Skeletal muscle tissue (tissue), 4 donors: ENCODE measurements around the gene IP6K1. TPM values are rescaled to one million over a fixed set of nuclear protein-coding genes. Genes with fewer than 3 reads are reported as not detected.

Source experiments
- H3K27ac ChIP-seq: one replicate; pipeline ENCODE4 v1.7.0; 2013; ENCODE audit warnings: mild to moderate bottlenecking, low read depth, low read length, inconsistent platforms
- H3K27me3 ChIP-seq, 3 donors: one replicate each; pipeline ENCODE4 v1.7.0; 2013; ENCODE audit warnings: low read length in 3 of 3; ENCODE audit not compliant: control insufficient read depth in 3 of 3, insufficient read depth in 3 of 3
- H3K36me3 ChIP-seq, 3 donors: one replicate each; pipeline ENCODE4 v1.7.0; 2013; ENCODE audit warnings: low read length in 3 of 3; ENCODE audit not compliant: control insufficient read depth in 3 of 3, insufficient read depth in 3 of 3
- H3K4me1 ChIP-seq, 3 donors: one replicate each; pipeline ENCODE4 v1.7.0; 2013; ENCODE audit warnings: low read length in 3 of 3, mild to moderate bottlenecking in 3 of 3; ENCODE audit not compliant: control insufficient read depth in 3 of 3, insufficient read depth in 3 of 3
- H3K4me3 ChIP-seq, 3 donors: one replicate each; pipeline ENCODE4 v1.7.0; 2013; ENCODE audit warnings: low read length in 3 of 3
- H3K9ac ChIP-seq, 3 donors: one replicate each; pipeline ENCODE4 v1.7.0; 2013; ENCODE audit warnings: low read length in 3 of 3, mild to moderate bottlenecking in 3 of 3, moderate library complexity in 2 of 3, low read depth in 1 of 3
- H3K9me3 ChIP-seq, 3 donors: one replicate each; pipeline ENCODE4 v1.7.0; 2013; ENCODE audit warnings: low read length in 3 of 3; ENCODE audit not compliant: control insufficient read depth in 3 of 3
- total RNA-seq: library from RNA; depleted of rRNA; stranded (reverse); fragments of >200 nt; gene quantifications from one replicate; pipeline ENCODE4 v1.2.3, GENCODE V29; 2014
- donor health status: Osteomylitis.

Gene IP6K1
- total RNA-seq, 1 donor from 2014 or later, result 23.5 TPM

DNA sequence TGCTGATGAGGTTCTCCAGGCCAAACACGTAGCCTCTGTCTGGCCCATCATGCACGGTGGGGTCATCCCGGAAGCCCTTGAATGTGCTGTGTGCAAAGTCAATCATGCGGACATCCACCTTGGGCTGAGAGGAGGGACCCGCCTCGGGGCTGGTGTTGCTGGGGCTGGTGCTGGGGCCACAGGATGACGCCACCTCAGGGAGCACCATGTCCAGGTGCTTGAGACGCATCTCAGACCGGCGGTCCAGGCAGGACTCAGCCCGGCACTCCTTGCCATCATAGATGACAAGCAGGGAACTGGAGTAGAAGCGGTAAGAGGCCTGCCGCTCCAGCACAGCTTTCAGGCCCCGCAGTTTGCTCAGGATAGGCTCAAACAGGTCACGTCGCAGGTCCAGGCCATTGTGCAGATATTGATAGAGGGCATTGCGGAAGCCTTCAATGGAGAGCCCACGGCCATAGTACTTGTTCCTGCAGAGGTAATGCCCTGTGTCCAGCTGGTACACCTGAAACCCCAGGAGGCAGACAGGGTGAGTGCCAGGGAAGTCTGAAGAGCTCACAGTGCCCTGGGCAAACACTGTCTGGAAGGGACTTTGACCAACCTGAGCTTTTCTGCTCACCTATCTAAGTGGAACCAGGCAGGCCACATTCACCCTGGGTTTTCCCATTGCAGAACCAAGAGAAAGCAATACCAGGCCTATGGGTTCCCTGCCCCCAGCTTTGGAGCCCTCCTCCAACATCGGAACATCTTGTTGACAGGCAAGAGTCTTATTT lies 59.0 kb downstream of the IP6K1 start:
- H3K36me3 ChIP-seq, result peaks cover 37 to 45% (median 45%) of the 10 kb centered on the region in 3 donors

DNA sequence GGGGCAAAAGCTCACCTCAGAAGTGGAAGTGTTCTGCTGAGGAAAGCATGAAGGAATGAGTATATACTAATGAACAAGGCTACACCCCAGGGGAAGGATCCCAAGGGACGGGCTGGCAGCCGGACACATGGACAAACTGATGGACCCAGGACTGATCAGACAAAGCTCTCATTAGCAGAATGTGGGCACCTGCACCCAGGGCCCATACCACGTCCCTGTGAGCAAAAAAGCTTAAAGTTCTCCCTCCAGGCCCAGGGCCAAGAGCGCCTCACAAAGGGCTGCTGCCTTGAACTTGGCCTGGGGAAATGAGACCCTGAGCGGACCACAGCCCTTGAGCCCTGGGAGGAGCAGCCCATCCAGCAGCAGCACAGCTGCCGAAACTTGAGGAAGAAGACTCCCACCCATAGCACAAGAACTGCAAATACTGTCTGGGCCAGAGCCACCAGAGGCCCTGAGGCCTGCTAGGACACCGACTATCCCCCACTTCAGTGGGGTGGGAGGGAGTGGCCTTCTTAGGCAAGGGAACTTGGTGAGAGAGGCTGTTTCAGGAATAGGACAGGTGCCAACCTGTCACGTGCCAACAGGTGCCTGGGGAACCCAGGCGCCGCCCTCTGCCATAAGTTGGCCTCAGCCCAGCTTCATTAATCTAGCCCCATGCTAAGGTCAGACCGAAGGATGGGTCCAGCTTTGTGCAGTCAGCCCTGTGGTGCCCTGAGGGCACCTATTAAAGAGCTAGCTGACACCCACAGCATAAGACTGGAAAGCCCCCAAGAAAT lies 60.2 kb downstream of the IP6K1 start:
- Histone ChIP-seq H3K36me3 (peaks cover 47 to 50% (median 48%) of the 10 kb centered on the region in 3 donors), H3K27ac (peak overlapping the region; percentile 96), H3K9ac (peak overlapping the region in 2 of 3 donors; percentile 21 to 92), H3K9me3 (no peaks in the 10 kb centered on the region), H3K4me1 (peaks cover 20 to 45% (median 27%) of the 10 kb centered on the region in 3 donors), H3K27me3 (no peaks in the 10 kb centered on the region), H3K4me3 (no peak overlapping the region)

More for the DNA sequence above, 59.0 kb downstream of the IP6K1 start:
- no peak overlapping the region for H3K27ac ChIP-seq
- peak overlapping the region in 1 of 3 donors; percentile 8 for H3K9ac ChIP-seq
- no peaks in the 10 kb centered on the region for H3K27me3 ChIP-seq
- peaks cover 20 to 35% (median 26%) of the 10 kb centered on the region in 3 donors for H3K4me1 ChIP-seq
- H3K9me3 ChIP-seq, result no peaks in the 10 kb centered on the region
- H3K4me3 ChIP-seq, result no peak overlapping the region

DNA sequence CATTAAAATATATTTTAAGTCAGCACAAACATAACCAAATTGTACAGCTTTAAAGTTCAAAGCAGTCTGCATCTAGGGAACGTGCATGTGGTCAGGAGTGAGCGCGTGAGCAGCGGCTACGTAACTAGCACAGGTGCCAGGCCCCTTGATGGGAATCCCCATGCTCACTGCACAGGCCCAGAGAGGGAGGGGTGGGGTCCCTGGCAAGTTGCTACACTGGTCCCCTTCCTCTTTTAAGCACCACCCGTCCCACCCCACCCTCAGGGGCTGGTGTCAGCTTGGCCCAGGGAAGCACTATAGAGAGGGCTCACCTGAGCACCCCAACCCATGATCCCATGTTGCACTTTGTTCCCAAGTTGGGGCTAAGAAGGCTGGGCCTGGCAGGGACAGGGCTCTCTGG lies 61.8 kb downstream of the IP6K1 start:
- Histone ChIP-seq H3K36me3 (peaks cover 50 to 53% (median 51%) of the 10 kb centered on the region in 3 donors), H3K9me3 (no peaks in the 10 kb centered on the region), H3K27ac (peak overlapping the region; percentile 96), H3K4me3 (peak overlapping the region; percentile 79 to 83 (median 80)), H3K27me3 (no peaks in the 10 kb centered on the region), H3K9ac (peak overlapping the region; percentile 76 to 92 (median 86)), H3K4me1 (peaks cover 23 to 59% (median 40%) of the 10 kb centered on the region in 3 donors)

DNA sequence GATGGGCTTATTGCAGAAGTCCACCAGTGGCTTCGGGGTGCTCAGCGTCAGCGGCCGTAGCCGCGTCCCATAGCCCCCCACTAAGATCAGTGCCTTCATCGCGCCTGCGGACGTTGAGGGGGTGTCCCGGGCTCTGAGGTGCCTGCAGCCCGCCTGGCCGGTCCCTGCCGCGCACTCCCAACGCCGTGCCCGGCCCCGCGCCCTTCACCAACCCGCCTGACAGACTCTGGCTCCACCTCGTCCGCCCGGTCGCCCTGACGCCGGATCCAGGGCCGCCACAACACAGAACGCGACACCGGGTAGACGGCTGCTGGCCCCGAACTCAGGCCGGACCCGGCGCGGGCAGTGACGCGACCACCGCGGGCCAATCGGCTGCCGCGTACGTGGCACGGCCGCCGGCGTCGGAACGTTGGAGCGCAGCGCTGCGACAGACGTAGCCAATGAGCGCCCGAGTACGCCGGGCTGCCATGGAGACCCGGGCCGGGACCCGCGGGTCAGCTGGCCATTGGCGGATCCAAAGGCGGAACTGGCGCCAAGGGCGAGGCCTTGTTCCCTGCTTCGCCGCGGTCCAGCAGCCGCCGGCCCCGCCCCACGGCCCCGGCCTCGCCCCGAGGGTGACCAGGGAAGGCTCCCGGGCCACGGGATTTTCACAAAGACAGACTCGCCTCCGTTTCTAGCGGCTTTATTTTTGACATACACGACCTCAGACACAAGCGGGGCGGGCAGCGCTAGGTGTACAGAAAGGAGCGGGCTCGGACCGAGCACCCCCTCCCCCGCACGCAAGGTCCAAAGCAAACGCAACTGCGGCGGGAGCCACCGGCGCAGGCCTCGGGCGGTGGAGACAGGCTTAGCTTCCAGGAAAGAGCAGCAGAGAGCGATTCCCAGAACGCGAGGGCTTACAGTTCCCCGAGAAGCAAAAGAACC lies 62.5 kb downstream of the IP6K1 start, which contains the start of gene GMPPB:
GMPPB (minus strand) TSS at position 324 of the 924 bp plus-strand sequence; CDS start at position 99, 225 bp downstream.
- H3K9ac ChIP-seq, result peak within 1 kb of the TSS; percentile 90 to 96 (median 96)
- peak within 1 kb of the TSS; percentile 96 for H3K27ac ChIP-seq
- H3K27me3 ChIP-seq, result no peaks in the 10 kb centered on the region
- no peaks in the 10 kb centered on the region for H3K9me3 ChIP-seq
- H3K4me3 ChIP-seq, result peak within 1 kb of the TSS; percentile 90 to 98 (median 96)
- peaks cover 50 to 53% (median 51%) of the 10 kb centered on the region in 3 donors for H3K36me3 ChIP-seq
- H3K4me1 ChIP-seq, result peaks cover 29 to 65% (median 45%) of the 10 kb centered on the region in 3 donors

DNA sequence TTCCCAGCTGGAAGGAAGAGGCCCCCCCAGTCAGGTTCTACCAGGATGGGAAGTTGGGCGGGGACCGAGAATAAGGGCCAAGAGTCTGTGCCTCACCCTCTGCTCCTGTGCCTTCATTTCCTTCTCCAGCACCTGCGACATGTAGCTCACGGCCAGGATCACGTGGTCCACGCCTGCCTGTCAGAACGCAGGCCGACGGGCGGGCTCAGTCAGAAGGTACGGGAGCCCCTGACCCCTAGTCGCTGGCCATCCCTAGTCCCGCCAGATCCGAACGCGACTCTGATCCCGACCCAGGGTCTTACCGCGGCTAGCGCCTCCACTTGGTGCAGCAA lies 63.1 kb downstream of the IP6K1 start:
- peak overlapping the region; percentile 90 to 96 (median 96) for H3K9ac ChIP-seq
- no peaks in the 10 kb centered on the region for H3K27me3 ChIP-seq
- peak overlapping the region; percentile 96 for H3K27ac ChIP-seq
- H3K4me1 ChIP-seq, result peaks cover 35 to 71% (median 51%) of the 10 kb centered on the region in 3 donors
- H3K4me3 ChIP-seq, result peak overlapping the region; percentile 90 to 98 (median 96)
- H3K9me3 ChIP-seq, result no peaks in the 10 kb centered on the region
- peaks cover 51 to 57% (median 52%) of the 10 kb centered on the region in 3 donors for H3K36me3 ChIP-seq

DNA sequence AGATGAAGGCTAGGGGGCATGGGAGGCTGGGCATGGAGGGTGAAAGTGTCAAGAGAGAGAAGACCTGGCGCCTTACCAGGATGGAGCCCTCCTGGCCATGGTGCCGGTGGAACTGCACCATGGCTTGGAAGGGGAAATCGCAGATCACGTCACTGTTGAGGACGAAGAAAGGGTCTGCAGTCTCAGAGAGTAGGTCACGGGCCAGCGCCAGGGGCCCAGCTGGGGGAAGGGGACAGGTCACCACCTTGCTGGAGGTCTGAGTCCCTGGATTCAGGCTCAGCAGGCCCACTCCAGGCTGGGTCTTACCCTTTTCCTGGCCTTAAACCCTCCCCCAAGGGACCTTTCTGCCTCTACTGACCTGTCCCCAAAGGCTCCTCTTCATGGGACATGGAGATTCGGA lies 63.4 kb downstream of the IP6K1 start:
- peak overlapping the region; percentile 90 to 96 (median 96) for H3K9ac ChIP-seq
- peak overlapping the region; percentile 90 to 98 (median 96) for H3K4me3 ChIP-seq
- H3K36me3 ChIP-seq, result peaks cover 49 to 55% (median 50%) of the 10 kb centered on the region in 3 donors
- H3K4me1 ChIP-seq, result peaks cover 39 to 74% (median 55%) of the 10 kb centered on the region in 3 donors
- H3K9me3 ChIP-seq, result no peaks in the 10 kb centered on the region
- no peaks in the 10 kb centered on the region for H3K27me3 ChIP-seq
- H3K27ac ChIP-seq, result peak overlapping the region; percentile 96

DNA sequence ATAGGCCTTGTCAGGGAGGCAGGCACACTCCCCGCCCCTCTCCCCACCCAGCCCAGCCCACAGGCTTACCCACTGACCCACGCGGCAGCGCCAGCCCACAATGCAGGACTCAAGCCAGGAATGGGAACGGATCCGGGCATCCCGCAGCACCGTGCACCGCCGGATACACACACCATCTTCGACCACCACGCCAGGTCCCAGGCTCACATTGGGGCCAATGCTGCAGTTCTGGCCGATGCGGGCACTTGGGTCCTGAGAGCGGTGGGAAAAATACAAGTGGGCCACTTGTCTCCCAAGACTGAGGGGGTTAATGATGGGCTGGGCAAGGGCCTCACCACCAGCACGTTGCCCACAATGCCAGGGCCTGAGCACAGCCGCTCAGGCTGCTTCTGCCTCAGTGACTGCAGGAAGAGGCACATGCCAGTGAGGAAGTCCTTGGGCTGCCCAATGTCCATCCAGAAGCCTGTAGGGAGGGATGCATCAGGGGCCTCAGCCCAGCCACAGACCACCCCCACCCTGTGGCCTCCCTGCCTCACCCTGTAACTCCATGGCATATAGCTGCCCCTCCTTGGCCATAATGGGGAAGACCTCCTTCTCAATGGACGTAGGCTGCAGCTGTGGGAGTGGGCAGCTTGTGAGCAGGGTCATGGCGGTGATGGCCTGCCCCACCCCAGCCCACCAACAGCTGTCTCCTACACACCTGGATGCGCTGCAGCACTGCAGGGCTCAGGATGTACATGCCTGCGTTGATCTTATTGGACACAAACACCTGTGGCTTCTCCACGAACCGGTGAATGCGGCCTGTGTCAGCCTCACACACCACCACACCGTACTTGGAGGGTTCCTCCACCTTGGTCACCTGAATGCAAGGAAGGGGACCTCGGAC lies 64.2 kb downstream of the IP6K1 start:
- H3K27ac ChIP-seq, result peak overlapping the region; percentile 96
- peaks cover 44 to 47% (median 45%) of the 10 kb centered on the region in 3 donors for H3K36me3 ChIP-seq
- H3K9ac ChIP-seq, result peak overlapping the region in 2 of 3 donors; percentile 90 to 96
- H3K9me3 ChIP-seq, result no peaks in the 10 kb centered on the region
- peaks cover 43 to 74% (median 59%) of the 10 kb centered on the region in 3 donors for H3K4me1 ChIP-seq
- peak overlapping the region in 2 of 3 donors; percentile 90 to 98 for H3K4me3 ChIP-seq
- no peaks in the 10 kb centered on the region for H3K27me3 ChIP-seq

DNA sequence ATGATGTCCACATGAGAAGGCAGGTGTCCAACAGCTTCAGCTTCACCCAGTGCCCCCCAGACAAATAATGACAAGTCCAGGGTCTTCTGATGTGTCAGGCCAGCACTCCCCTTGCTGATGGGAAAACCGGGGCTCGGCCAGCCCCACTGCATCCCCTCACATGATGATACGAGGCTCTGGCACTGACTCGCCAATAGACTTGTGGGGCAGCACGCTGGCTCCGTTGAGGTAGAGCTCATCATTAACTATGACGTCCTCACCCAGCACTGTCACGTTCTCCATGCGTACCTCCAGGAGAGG lies 64.8 kb downstream of the IP6K1 start:
- Histone ChIP-seq H3K36me3 (peaks cover 44 to 45% (median 45%) of the 10 kb centered on the region in 3 donors), H3K9ac (no peak overlapping the region), H3K9me3 (no peaks in the 10 kb centered on the region), H3K4me3 (no peak overlapping the region), H3K4me1 (peaks cover 43 to 74% (median 59%) of the 10 kb centered on the region in 3 donors), H3K27ac (no peak overlapping the region), H3K27me3 (no peaks in the 10 kb centered on the region)
